Left renal cortex interstitium (tissue), 4 donors: ENCODE measurements around the gene TRAT1. TPM values are rescaled to one million over a fixed set of nuclear protein-coding genes. Genes with fewer than 3 reads are reported as not detected.
"Not testable (repeated sequence)": the region's sequence is repeated elsewhere in the genome, so short reads cannot be mapped to it uniquely, and the experiment has no call there.

Experiments
- DNase-seq, 4 donors: peaks; one replicate each; pipeline ENCODE4 v3.0.0-alpha.2; 2013; ENCODE audit warnings: low read depth in 4 of 4, low spot score in 2 of 4, missing footprints in 1 of 4
- polyA plus RNA-seq, 4 donors: library from polyadenylated mRNA; unstranded; fragments of 120-200 nt; gene quantifications; one replicate each; pipeline ENCODE4 v1.2.1, GENCODE V29; 2013; ENCODE audit not compliant: insufficient read length in 4 of 4

The TRAT1 gene, protein sequence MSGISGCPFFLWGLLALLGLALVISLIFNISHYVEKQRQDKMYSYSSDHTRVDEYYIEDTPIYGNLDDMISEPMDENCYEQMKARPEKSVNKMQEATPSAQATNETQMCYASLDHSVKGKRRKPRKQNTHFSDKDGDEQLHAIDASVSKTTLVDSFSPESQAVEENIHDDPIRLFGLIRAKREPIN
- polyA plus RNA-seq, result under 1 TPM in 1 of 4 donors, not detected in 3; 0.13 TPM

GRCh38 chr3:108822123-108822897 is at the start of gene TRAT1:
TSS of gene TRAT1 (plus strand) at chr3:108822786. CDS start at chr3:108822928, 142 bp downstream.
- no peak for DNase-seq

DNA sequence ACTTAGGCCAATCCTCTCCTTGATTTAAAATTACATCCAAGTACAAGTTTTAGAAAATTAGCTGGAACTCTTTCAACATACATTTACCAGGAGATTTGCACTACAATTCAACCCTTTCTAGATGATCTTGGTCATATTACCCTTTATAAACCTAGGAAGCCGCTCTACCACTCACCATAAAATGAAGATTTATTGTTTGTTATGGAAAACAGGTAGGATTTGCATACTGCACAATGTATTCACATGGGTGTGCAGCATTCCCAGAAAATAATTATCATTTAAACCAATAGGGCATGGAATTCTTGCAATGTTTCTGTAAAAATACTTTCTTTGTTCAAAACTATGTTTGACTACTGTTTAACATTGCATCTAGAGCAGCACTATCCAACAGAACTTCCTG is 46.9 kb upstream of the TRAT1 start:
- DNase-seq, result no peak

- DNase-seq, result no peak
Observed at GRCh38 chr3:108779496-108779895, 43.1 kb upstream of the TRAT1 start.

- no peak for DNase-seq
Observed at GRCh38 chr3:108780235-108780634, 42.4 kb upstream of the TRAT1 start.

DNA sequence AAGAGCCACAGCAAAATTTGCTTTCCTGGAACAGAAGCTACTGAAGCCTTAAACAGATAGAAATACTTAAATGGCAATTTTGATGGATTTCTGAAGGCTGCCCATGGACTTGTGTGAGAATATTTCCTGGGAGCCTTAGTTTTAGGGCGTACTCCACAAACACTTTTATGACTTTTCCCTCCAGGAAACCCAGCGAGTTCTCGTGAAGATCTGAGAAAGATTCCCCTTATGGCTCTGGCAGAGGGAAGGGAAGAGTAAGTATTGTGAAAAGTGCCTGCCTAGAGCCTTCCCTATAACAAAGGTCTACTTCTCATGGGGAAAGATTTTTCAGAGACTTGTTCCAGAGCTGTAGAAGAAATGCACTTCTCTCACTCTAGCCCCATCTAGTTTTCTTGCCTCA is 31.1 kb upstream of the TRAT1 start:
- no peak for DNase-seq

- DNase-seq, result no peak
Observed at GRCh38 chr3:108804437-108804836, 18.1 kb upstream of the TRAT1 start.

- DNase-seq, result no peak
Observed at GRCh38 chr3:108804966-108805365, 17.6 kb upstream of the TRAT1 start.

DNA sequence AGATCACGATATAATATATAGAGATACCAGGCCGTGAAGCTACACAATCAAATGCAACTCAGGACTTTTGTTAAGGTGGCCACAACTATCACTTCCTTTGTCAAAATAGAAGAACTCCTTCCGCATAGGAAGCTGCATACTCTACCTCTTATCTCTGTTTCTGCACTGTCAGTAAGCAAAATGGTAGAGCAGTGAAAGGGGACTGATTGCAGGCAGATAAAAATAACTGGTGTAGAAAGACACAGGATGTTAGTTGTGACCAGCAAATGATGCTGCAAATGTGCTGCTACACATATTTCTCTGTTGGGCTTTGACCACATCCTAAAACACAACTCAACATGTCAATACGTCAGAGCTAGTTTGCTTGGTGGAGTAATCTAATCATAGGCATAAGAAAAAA is 16.3 kb upstream of the TRAT1 start:
- no peak for DNase-seq

- DNase-seq, result no peak
Observed at GRCh38 chr3:108818404-108818803, 4.2 kb upstream of the TRAT1 start.

DNA sequence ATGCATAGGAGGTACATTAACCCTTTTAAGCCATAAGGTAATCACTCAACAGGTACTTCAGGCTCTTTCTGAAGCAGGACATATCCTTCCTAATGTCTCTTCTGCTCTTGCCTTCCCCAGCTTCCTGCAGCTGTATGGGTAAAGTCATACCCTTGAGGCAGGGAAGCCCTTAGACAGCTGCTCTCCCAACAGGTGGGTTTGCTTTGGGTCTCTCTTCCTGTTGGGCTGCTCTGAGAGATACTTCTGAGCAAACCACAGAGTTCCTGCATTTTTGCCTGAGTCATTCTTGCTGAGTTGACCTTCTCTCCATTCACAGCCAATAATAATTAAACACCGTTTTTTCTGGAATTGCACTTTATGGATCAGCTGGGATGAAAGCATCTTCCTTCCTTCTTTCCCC is 2.0 kb upstream of the TRAT1 start:
- no peak for DNase-seq

DNA sequence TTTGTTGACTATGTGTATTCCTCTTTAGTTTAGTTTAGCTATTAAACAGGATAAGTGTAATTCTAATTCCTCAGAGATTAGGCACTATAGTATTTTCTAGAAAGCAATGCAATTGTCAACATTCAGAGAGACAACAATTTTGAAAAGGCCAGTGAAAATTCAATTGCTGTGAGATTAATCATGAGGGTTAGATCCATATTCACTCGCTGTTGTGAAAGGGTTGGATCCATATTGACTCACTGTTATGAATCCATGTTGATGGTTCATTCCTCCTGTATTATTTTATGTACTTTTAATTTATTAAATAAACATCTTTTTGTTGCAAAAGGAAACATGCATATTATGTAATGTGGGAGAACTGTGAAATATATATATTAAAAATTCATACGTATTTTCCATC is 641 bp downstream of the TRAT1 start:
- no peak for DNase-seq

DNA sequence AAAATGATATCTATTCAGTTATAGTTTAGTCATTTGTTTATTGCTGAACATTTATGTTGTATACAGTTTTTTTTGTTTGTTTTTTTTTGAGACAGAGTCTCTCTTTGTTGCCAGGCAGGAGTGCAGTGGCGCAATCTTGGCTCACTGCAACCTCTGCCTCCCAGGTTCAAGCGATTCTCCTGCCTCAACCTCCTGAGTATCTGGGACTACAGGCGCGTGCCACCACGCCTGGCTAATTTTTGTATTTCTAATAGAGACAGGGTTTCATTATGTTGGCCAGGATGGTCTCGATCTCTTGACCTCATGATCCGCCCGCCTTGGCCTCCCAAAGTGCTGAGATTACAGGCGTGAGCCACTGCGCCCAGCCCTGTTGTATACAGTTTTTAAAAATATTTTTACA is 1.2 kb downstream of the TRAT1 start:
- not testable (repeated sequence) for DNase-seq

DNA sequence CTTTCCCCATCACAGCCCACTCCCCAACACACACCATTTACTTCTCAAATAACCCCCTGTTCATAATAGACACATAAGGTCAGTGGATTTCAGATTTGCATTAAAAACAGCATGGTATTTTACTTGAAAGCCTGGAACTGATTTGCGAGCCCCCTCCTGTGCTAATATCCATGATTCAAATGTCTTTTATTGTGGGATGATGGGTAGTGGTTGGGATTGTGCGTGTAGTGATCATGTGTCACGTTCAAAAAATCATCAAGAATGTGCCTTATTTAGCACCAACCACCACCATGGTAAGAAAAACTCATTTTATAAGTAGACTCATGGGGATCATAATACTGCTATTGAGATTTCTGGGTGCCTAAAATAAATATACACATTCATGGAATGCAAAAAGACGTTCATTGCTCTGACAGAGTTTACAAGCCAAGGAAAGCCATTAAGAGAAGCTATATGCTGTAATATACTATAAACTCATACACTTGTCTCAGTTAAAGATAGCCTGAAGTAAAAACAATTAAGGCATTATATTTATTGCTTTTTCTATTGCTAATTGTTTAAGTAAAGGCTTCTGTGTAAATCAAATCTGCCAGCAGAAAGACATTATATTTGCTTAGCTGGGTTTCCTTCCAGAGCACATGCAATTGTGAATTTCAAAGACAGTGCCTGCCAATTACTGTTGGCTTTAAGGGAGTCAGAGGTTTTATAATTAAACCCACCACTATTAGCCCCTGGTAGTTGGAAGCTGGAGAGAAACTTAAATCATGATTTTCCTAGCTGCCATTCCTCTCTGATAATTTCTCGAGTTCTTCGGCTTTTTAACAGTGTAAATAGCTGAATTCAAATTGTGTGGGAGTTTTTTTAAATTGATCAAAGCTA is 4.0 kb downstream of the TRAT1 start:
- no peak for DNase-seq

- no peak for DNase-seq
Observed at GRCh38 chr3:108830381-108830780, 7.8 kb downstream of the TRAT1 start.

- DNase-seq, result no peak
Observed at GRCh38 chr3:108830991-108831614, 8.5 kb downstream of the TRAT1 start.

- no peak for DNase-seq
Observed at GRCh38 chr3:108833611-108834010, 11.0 kb downstream of the TRAT1 start.

DNA sequence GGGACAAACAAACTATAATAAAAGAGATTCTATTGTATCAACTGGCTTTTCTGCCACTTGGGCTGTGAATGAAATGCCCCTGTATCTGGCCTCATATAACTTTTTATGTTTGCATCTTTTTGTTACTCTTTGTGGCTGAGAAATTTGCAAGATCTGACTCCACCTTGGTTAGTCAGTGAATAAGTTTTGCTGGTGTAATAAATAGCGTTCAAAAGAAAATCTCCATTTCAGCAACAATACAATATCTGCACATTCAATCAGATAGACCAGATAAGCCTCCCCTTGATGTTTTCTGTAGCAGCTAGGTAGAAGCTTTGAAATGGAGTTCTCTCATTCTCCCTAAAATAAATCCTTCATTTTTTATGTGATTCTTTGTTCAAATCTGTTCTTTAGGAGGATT is 12.0 kb downstream of the TRAT1 start:
- no peak for DNase-seq

DNA sequence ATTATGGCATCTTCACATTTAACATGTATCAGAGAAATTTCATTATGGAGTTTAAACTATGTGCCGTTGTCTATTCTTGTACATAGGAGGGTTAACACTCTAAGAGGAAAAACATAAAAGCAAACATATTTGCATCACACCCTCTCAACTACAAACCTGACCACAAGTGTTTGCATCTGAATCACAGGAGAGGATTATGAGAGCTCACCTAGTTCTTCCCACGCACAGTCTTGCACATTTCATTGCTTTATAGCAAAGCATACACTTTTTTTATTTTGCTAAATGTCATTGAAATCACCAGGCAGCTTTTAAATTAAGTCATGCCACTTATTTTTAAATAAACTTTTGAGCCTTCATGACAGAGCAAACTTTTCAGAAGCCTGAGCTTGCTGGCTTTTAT is 12.5 kb downstream of the TRAT1 start:
- no peak for DNase-seq

- DNase-seq, result no peak
Observed at GRCh38 chr3:108838436-108838835, 15.8 kb downstream of the TRAT1 start.

DNA sequence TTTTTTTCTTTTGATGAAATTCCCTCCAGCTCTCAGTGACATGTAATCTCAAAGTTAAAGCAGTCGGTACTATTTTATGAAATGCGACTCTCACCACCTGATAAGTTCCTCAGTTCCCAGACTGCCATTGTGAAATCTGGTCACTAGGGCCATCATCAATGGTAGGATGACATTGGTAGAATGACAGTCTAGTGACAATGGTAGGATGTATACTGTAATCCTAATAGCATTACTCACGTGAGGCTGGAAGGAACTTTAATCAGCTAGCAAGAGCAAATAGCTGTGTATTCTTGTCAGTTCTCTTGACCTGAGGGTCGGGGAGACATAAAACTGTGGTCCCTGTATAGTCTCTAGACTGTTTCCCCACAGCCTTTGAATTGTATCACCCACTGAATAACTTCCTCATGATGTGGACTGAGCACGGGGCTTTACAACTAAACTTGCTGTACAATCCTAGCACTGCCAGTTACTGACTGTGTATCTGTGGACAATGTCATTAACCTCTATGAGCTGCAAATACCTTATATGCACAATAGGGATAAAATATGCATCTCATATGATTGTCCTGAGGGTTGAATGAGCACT is 23.2 kb downstream of the TRAT1 start:
- no peak for DNase-seq

- DNase-seq, result no peak
Observed at GRCh38 chr3:108847187-108847586, 24.6 kb downstream of the TRAT1 start.
